Measurements from ENCODE around the gene SMYD3.
A peak's percentile ranks its signal among the peaks of the same experiment; 100 is the strongest.
"Not testable (repeated sequence)": the region's sequence is repeated elsewhere in the genome, so short reads cannot be mapped to it uniquely, and the experiment has no call there.

SMYD3 gene

GRCh38 chr1:245776139-245776538 is 730.9 kb downstream of the SMYD3 start:
- DNase-seq, result no peak

- not testable (repeated sequence) for DNase-seq
Measured at GRCh38 chr1:245774931-245775330, 732.1 kb downstream of the SMYD3 start.

DNA sequence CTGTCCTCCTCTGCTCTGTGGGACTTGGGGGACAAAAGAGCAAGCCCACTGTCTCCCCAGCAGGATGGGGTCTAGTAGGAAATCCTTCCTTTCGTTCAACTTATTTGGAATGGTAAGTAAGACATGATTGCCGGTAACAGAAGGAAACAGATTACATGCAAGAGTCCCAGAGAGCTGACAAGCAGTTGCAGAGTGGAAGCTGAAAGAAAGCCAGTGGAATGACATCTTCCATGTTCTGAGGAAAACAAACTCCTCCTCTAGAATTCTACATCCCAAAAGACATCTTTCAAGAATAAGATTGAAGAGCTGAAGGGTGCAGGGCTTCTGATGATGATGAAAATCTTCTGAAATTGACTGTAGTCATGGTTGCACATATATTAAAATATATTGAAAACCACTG is 732.9 kb downstream of the SMYD3 start:
- DNase-seq, result no peak

DNA sequence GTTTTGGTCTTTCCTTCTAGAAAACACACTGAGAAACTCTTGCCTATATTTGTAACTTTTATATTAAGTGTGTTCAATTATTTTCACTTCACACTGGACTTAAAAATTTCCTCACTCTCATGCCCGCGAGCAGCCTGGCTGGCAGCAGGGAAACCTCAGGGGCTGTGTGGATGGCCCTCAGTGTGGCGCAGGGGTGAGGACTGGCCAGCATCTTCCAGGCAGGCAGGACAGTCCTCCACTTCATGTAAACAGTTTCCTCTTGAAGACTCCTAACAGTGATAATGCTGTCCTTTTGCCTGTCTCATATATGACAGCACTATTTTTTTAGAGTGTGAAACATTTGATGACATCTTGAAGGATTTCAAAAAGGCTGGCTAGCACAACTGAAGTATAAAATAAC is 733.7 kb downstream of the SMYD3 start:
- no peak for DNase-seq

DNA sequence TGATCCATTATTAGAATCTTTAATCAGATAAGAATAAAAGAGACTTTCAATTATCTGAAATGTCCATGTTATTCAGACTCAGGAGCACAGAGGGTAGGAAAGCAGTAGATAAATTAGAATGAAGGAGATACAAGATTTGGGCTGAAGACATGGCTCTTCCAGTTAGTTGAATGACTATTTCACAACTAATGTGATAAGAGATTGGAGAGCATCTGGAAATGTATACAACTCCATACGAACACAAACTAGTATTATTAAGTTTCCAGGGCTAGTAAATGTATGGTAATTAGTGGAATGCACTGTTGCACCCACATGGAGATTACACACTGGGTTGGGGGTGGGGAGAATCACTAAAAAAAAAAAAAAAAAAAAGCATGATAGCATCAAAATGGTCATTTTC is 734.3 kb downstream of the SMYD3 start:
- DNase-seq, result no peak

GRCh38 chr1:245772325-245772724 is 734.8 kb downstream of the SMYD3 start:
- DNase-seq, result no peak

GRCh38 chr1:245771511-245772281 is 735.4 kb downstream of the SMYD3 start:
- no peak for DNase-seq

- DNase-seq, result no peak
Measured at GRCh38 chr1:245770156-245770555, 736.9 kb downstream of the SMYD3 start.

DNA sequence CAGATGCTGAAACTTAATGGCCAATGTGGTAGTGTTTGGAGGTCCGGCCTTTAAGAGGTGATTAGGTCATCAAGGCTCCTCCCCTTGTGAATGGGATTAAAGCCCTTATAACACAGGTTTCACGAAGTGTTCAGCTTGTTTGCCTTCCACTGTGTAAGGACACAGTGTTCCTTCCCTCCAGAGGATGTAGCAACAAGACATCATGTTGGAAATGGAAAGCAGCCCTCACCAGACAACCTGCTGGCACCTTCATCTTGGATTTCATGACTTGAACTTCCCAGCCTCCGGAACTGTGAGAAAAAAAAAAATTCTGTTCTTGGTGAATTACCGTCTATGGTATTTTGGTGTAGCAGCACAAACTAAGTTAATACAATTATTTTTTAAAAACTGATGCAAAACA is 738.5 kb downstream of the SMYD3 start:
- no peak for DNase-seq

- no peak for DNase-seq
Measured at GRCh38 chr1:245765230-245766000, 741.7 kb downstream of the SMYD3 start.

GRCh38 chr1:245763873-245764331 is 743.2 kb downstream of the SMYD3 start:
- DNase-seq, result no peak

- DNase-seq, result peak; percentile 66
Measured at GRCh38 chr1:245762396-245762910, 744.6 kb downstream of the SMYD3 start.

DNA sequence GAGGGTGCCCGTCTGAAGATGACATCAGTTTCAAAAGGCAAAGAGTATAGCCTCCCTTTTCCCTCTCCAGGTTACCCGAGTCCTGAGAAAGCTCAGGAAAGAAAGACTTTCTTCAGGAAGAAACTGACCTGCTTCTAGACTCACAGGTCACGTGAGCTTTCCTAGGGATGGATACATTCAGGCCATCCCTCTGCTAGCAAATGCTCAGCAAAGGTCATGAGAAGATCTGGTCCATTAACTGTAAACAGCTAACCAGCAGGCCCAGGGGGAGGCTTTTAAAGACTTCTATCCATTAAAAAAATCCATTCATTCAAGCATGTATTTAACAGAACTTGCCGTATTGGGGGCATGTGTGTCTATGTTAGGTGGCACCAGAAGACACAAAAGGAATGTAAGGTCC is 746.8 kb downstream of the SMYD3 start:
- DNase-seq, result no peak

GRCh38 chr1:245754463-245754961 is 752.6 kb downstream of the SMYD3 start:
- no peak for DNase-seq

DNA sequence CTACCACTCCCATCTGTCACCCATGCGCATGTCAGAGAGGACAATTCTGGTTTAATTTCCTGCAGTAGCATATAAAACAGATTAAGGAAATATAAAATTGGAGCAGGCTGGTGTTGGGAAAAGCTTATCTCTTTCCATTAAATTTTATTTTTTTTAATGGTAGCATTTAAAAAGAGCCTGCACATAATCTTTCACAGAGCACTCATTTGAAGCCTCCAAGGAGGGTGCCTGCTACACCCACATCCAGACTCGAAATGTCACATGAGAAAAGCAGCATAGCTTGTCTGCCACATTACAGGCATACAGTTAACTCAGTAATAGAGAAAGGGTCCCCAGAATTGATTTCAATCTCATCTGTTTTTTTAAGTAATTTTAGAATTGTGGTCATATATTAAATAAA is 753.3 kb downstream of the SMYD3 start:
- no peak for DNase-seq

DNA sequence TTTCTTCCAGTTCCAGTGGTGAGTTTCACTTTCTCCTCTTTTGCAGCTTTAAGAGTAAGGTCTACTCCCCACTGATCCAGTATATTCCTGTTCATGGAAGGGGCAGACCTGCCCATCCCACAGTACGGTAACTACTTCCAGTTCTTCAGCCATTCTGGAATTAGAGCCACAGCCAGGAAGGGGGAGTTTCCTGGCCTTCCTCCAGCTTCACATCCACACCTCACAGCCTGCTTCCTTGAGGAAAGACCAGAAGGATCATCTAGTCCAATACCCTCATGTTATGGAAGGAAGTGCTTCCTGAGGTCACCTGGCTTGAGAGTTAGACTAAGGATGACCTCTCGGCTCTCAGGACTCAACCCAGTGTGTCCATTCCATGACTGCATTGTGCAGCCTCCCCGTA is 754.5 kb downstream of the SMYD3 start:
- no peak for DNase-seq

DNA sequence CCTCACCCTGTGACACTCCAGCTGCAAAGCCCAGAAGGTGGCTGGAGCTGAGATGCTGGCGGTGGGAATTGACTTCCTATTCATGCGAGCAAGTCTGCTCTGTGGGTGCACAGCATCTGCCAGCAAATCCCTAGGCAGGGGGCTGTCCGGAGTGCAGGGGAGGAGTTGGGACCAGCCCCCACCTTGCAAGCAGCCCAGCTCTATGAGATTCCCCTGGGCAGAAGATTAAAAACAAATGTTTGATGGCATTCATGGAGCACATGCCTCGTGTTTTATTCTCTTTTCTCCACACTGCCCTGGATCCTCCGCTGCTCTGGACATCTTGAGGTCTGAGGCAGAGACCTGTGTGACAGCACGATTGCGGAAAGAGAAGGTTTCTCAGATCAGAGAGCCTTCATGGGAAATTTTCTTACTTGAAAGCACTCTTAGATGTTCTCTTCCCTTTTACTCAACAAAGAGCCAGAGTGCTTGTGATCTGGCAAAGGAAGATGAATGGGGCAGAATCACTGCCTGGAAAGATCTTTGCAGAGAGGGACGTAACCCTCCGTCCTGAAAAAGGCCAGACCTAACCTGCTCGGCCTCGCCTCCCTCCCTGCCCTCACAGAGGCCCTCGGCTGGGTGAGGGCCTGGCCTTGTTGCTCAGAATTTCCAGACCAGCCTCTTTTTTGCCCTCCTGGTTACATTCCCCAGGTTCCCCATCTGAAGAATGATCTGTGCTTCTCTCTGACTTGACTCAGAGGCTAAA is 755.2 kb downstream of the SMYD3 start:
- no peak for DNase-seq

GRCh38 chr1:245751116-245751515 is 756.0 kb downstream of the SMYD3 start:
- no peak for DNase-seq

- DNase-seq, result no peak
Measured at GRCh38 chr1:245750261-245750660, 756.8 kb downstream of the SMYD3 start.

DNA sequence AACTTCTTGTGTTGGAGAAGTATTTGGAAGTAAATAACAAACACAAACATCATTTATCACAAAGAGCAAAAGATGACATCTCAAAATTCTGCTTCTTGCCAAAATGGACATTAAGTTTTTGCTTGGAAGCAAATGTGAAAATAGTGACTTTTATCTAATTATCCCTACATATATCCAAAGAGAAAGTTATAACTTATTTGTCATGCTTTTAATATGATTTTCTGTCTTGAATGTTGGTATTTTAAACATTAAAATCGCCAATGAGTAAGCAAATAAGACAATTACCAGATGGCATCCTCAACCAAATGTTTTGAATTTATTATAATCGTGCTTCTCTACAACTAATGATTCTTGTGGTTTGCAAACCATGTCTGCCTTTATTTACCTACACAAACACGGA is 758.0 kb downstream of the SMYD3 start:
- DNase-seq, result no peak

GRCh38 chr1:245748646-245749045 is 758.4 kb downstream of the SMYD3 start:
- no peak for DNase-seq

DNA sequence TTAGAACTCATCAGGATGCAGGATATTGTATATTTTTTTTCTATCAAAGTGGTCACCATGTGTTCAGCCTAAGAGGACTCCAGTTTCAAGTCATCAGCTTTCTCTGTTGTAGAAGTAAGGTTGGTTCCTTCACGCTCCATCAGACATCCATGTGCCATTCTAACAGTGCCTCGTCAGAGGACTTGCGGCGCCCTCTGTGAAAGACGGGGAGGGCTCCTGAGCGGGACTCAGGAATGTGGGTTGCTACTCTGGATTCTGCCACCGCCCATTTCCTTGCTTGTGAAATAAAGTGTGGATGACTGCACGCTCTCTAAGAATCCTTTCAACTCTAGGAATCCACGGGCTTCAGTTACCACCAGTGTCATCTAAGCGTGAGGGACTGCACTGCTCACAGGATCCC is 758.8 kb downstream of the SMYD3 start:
- no peak for DNase-seq

DNA sequence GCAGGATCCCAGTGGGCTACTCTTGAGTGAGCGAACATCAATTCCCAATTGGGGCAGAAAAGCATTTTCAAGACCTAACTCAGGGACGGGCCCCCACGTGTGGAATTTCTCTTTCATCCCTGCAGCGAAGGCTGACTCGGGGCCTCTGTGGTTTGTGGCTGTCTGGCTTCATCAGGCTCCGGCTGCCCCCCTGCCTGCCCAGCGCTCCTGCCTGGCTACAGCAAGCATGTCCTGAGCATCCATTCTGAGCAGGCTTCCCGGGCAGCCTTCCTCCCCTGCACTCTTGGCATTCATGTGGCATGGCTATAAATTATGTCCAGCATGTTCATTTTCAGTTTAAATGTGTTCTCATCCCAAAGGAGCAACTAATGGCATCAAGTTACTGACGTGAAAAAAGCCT is 764.2 kb downstream of the SMYD3 start:
- DNase-seq, result no peak
